Mesenteric fat pad (tissue), 1 donor: ENCODE measurements around the gene WIZ. TPM values are rescaled to one million over a fixed set of nuclear protein-coding genes. Genes with fewer than 3 reads are reported as not detected.
"Not testable (repeated sequence)": the region's sequence is repeated elsewhere in the genome, so short reads cannot be mapped to it uniquely, and the experiment has no call there.

Experiments
- DNase-seq: peaks from one replicate; pipeline ENCODE4 v3.0.0-alpha.2; 2020; ENCODE audit warnings: low spot score
- long read RNA-seq: library from polyadenylated mRNA; unstranded; transcript quantifications from one replicate; pipeline ENCODE4 v2.0.0, GENCODE V29; 2020
- total RNA-seq: library from RNA; stranded (reverse); fragmentation: NEBNext Ultra II Directional; extraction: Animal tissue kit (Norgen Biotek cat#: 25700); gene quantifications from one replicate; pipeline ENCODE4 v1.2.1, GENCODE V29; 2021
- donor health status: DM: yes; HTN: yes; CAD: no.

WIZ gene
- 37.6 TPM for total RNA-seq
- long read RNA-seq, partial matches to known transcripts: 18 of 20 reads
- long read RNA-seq, other reads (novel, unspliced or antisense): 2 of 20 reads

- peak; percentile 95 for DNase-seq
Measured at GRCh38 chr19:15449620-15450527, at the start of gene WIZ. TSS of gene WIZ (minus strand) at chr19:15449956. CDS start at chr19:15448307, 1,649 bp downstream.

- DNase-seq: no peak
Measured at GRCh38 chr19:15498910-15499309, 49.2 kb upstream of the WIZ start.

GRCh38 chr19:15498156-15498858 is 48.6 kb upstream of the WIZ start:
- DNase-seq: no peak

- DNase-seq: no peak
Measured at GRCh38 chr19:15495151-15495550, 45.4 kb upstream of the WIZ start.

GRCh38 chr19:15488489-15489226 is 38.9 kb upstream of the WIZ start:
- DNase-seq: no peak

GRCh38 chr19:15487038-15487437 is 37.3 kb upstream of the WIZ start:
- no peak for DNase-seq

GRCh38 chr19:15485768-15486167 is 36.0 kb upstream of the WIZ start:
- not testable (repeated sequence) for DNase-seq

GRCh38 chr19:15480996-15481395 is 31.2 kb upstream of the WIZ start:
- not testable (repeated sequence) for DNase-seq

- no peak for DNase-seq
Measured at GRCh38 chr19:15479391-15480345, 29.9 kb upstream of the WIZ start, which contains the start of gene PGLYRP2. TSS of gene PGLYRP2 (minus strand) at chr19:15479501. CDS start at chr19:15479371, 130 bp downstream.

- DNase-seq: no peak
Measured at GRCh38 chr19:15476325-15476724, 26.6 kb upstream of the WIZ start.

- no peak for DNase-seq
Measured at GRCh38 chr19:15475611-15476010, 25.9 kb upstream of the WIZ start.

GRCh38 chr19:15475169-15475568 is 25.4 kb upstream of the WIZ start:
- no peak for DNase-seq

- DNase-seq: not testable (repeated sequence)
Measured at GRCh38 chr19:15473821-15474220, 24.1 kb upstream of the WIZ start.

GRCh38 chr19:15471639-15472101 is 21.9 kb upstream of the WIZ start:
- DNase-seq: no peak

GRCh38 chr19:15469513-15470297 is 19.9 kb upstream of the WIZ start:
- no peak for DNase-seq

GRCh38 chr19:15468675-15469512 is 19.1 kb upstream of the WIZ start:
- no peak for DNase-seq

GRCh38 chr19:15467734-15468214 is 18.0 kb upstream of the WIZ start:
- DNase-seq: no peak
